HEK293 (cell line): ENCODE data around the gene MICALL1.

Source experiments
- CTCF ChIA-PET: fragments of 350-600 bp; formaldehyde crosslinking; extraction: SDS; loops from one replicate; lab custom pipeline; 2021; ENCODE audit warnings: antibody characterized with exemption; lab: Yijun Ruan, JAX
- POLR2A ChIA-PET: fragments of 300-600 bp; formaldehyde crosslinking; extraction: SDS; loops from one replicate; lab custom pipeline; 2020; ENCODE audit warnings: antibody characterized with exemption, inconsistent platforms; lab: Yijun Ruan, JAX
- H3K27ac ChIP-seq: fragments of 200-500 bp; sonication (Bioruptor generic); 2 replicates; pipeline ENCODE4 v1.5.1; 2014; ENCODE audit warnings: low read depth, low read length, control low read depth, inconsistent platforms; ENCODE audit errors: extremely low read depth
- H3K36me3 ChIP-seq, 2 experiments: fragments of 200-500 bp in 1 of 2; sonication (Bioruptor generic) in 1 of 2; 1 replicate in 1 of 2; 2 replicates in 1 of 2; pipeline ENCODE4 v1.5.1; 2014 to 2017; ENCODE audit warnings: inconsistent platforms in 2 of 2, low read length in 2 of 2; ENCODE audit not compliant: control insufficient read depth in 2 of 2, insufficient read depth in 1 of 2
- H3K4me1 ChIP-seq: fragments of 200-500 bp; sonication (Bioruptor generic); 2 replicates; pipeline ENCODE4 v1.5.1; 2014; ENCODE audit warnings: mild to moderate bottlenecking, low read length, inconsistent platforms; ENCODE audit not compliant: control insufficient read depth, insufficient read depth
- H3K4me3 ChIP-seq: 2 replicates; pipeline ENCODE4 v1.5.1; 2011; ENCODE audit warnings: low read depth, mild to moderate bottlenecking, control low read depth, low read length, moderate library complexity
- H3K9me3 ChIP-seq: fragments of 200-500 bp; sonication (Bioruptor generic); 2 replicates; pipeline ENCODE4 v1.5.1; 2014; ENCODE audit warnings: low read depth, low read length, inconsistent platforms; ENCODE audit not compliant: control insufficient read depth, insufficient read depth
- BCL11A ChIP-seq: fragments of 450-650 bp; formaldehyde crosslinking; IDR thresholded peaks from 2 replicates; pipeline ENCODE4 v1.5.1; 2016; ENCODE audit warnings: low read depth, missing biosample characterization, missing genetic modification characterization
- CTCF ChIP-seq: fragments of 450-650 bp; formaldehyde crosslinking; IDR thresholded peaks from 2 replicates; pipeline ENCODE4 v1.5.1; 2016; ENCODE audit warnings: missing biosample characterization, missing genetic modification characterization
- GLI2 ChIP-seq: fragments of 450-650 bp; formaldehyde crosslinking; IDR thresholded peaks from 2 replicates; pipeline ENCODE4; 2017; ENCODE audit warnings: missing biosample characterization, missing genetic modification characterization, low read depth, borderline replicate concordance
- HOXA7 ChIP-seq: sonication (generic); formaldehyde crosslinking; IDR thresholded peaks from 2 replicates; pipeline ENCODE4 v1.8.1; 2022; ENCODE audit warnings: missing genetic modification reagents, borderline replicate concordance
- PBX3 ChIP-seq: sonication (generic); formaldehyde crosslinking; IDR thresholded peaks from 2 replicates; pipeline ENCODE4 v1.8.1; 2022; ENCODE audit warnings: mild to moderate bottlenecking, moderate library complexity, missing genetic modification reagents
- PRDM2 ChIP-seq: fragments of 450-650 bp; formaldehyde crosslinking; IDR thresholded peaks from 2 replicates; pipeline ENCODE4 v1.5.1; 2016; ENCODE audit warnings: missing biosample characterization, missing genetic modification characterization, borderline replicate concordance
- YY2 ChIP-seq: fragments of 450-650 bp; formaldehyde crosslinking; IDR thresholded peaks from 2 replicates; pipeline ENCODE4 v1.5.1; 2016; ENCODE audit warnings: missing biosample characterization, missing genetic modification characterization
- ZBTB20 ChIP-seq: fragments of 450-650 bp; formaldehyde crosslinking; IDR thresholded peaks from 2 replicates; pipeline ENCODE4 v1.5.1; 2016; ENCODE audit warnings: missing biosample characterization, missing genetic modification characterization
- ZFP41 ChIP-seq: fragments of 450-650 bp; formaldehyde crosslinking; IDR thresholded peaks from 2 replicates; pipeline ENCODE4 v1.5.1; 2016; ENCODE audit warnings: missing biosample characterization, missing genetic modification characterization, borderline replicate concordance
- ZNF155 ChIP-seq: fragments of 450-650 bp; formaldehyde crosslinking; IDR thresholded peaks from 2 replicates; pipeline ENCODE4 v1.5.1; 2016; ENCODE audit warnings: missing biosample characterization, missing genetic modification characterization
- ZNF37A ChIP-seq: fragments of 450-650 bp; IDR thresholded peaks from 2 replicates; pipeline ENCODE4 v1.5.1; 2018; ENCODE audit warnings: missing biosample characterization, missing genetic modification characterization
- ZNF398 ChIP-seq: fragments of 450-650 bp; formaldehyde crosslinking; IDR thresholded peaks from 2 replicates; pipeline ENCODE4 v1.5.1; 2017; ENCODE audit warnings: missing biosample characterization, missing genetic modification characterization
- ZNF518A ChIP-seq: fragments of 450-650 bp; formaldehyde crosslinking; conservative IDR thresholded peaks from 2 replicates; pipeline ENCODE4 v1.5.1; 2016; ENCODE audit warnings: low read depth, missing biosample characterization, missing genetic modification characterization
- ZNF692 ChIP-seq: fragments of 450-650 bp; formaldehyde crosslinking; IDR thresholded peaks from 2 replicates; pipeline ENCODE4 v1.5.1; 2016; ENCODE audit warnings: missing biosample characterization, missing genetic modification characterization
- ZSCAN16 ChIP-seq: fragments of 450-650 bp; formaldehyde crosslinking; IDR thresholded peaks from 2 replicates; pipeline ENCODE4 v1.5.1; 2016; ENCODE audit warnings: missing biosample characterization, missing genetic modification characterization
- TF ChIP-seq, protein P1 (sequence below): fragments of 450-650 bp; formaldehyde crosslinking; optimal IDR thresholded peaks from 2 replicates; pipeline ENCODE3; 2016; ENCODE audit warnings: missing biosample characterization, mild to moderate bottlenecking, missing genetic modification characterization

MICALL1 gene

DNA sequence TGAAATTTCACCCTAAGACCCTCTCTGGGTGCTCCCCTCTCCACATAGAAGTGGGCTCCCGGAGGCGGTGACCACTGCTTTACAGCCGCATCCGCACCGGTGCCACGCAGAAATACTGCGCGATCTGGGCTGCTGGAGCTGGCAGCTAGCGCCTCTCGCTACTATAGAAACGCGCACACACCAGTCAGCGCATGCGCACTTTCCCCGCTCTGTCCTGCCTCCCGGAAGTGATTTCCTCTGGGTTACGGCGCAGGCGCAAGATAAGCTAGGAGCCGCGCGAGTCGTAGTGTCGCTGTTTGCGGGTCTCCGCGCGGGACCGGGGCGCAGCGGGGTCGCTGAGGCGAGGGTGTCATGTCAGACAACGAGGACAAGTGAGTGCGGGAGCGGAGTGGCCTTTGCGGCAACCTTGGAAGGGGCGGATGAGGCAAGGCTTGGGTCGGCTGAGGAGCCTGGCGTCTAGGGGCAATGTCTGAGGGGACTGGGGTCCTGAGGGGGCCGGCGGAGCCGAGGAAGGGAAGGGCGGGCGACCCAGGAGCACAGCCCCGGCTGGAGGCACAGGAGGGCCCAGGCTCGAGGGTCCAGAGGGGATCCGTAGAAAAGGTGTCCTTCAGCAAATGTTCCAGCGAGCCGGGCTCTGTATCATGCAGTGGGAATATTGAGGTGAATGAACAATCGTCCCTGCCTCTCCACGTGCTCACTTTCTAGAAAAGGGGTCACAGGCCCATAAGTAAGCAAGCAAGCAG is 47.5 kb downstream of the MICALL1 start, which contains the start of the genes C22orf23 and POLR2F:
Gene C22orf23 (minus strand): TSS at position 165 of the 743 bp plus-strand sequence. CDS start 452 bp downstream, outside the sequence.
Gene POLR2F (plus strand): TSS at position 263 of the 743 bp plus-strand sequence. CDS start 89 bp downstream, at position 352.
- Histone ChIP-seq H3K4me1 (0 out of 2 replicates have a peak, but pooled peaks cover 4% of the 10 kb centered on the region), H3K4me3 (peak within 1 kb of the TSS; percentile 99), H3K27ac (peak within 1 kb of the TSS; percentile 47; the same call in 1 of the 2 replicates), H3K36me3 (peaks cover 18 to 23% of the 10 kb centered on the region in 2 experiments; a peak in 2 of 3 replicates), H3K9me3 (no peaks in the 10 kb centered on the region)
- CTCF ChIA-PET: interaction anchor here (0.6 to 3.0 kb wide), 12 partner anchors 8 to 746 kb away, joined by 3 to 21 read pairs (median 5); no protein-coding TSS in a partner anchor
- POLR2A ChIA-PET: interaction anchor here (0.6 to 1.8 kb wide), 19 partner anchors 9 to 731 kb away, joined by 3 to 11 read pairs (median 3); partner anchors contain the start of genes ANKRD54, GCAT, GGA1 and LGALS1
- TF ChIP-seq ZBTB20 (tag by site-specific recombination): peak; percentile 41; the same call in 1 of the 2 replicates
- no peak for TF ChIP-seq BCL11A (tag by site-specific recombination)
- TF ChIP-seq GLI2 (tag by site-specific recombination): no peak
- no peak for TF ChIP-seq YY2 (tag by site-specific recombination)
- TF ChIP-seq ZNF518A: 0 out of 2 replicates have a peak, but pooled peaks have one; percentile 47
- 0 out of 2 replicates have a peak, but pooled peaks have one; percentile 23 for TF ChIP-seq ZSCAN16 (tag by site-specific recombination)
- TF ChIP-seq PRDM2 (tag by site-specific recombination): no peak
- 0 out of 2 replicates have a peak, but pooled peaks have one; percentile 52 for TF ChIP-seq PBX3
- TF ChIP-seq, protein P1, sequence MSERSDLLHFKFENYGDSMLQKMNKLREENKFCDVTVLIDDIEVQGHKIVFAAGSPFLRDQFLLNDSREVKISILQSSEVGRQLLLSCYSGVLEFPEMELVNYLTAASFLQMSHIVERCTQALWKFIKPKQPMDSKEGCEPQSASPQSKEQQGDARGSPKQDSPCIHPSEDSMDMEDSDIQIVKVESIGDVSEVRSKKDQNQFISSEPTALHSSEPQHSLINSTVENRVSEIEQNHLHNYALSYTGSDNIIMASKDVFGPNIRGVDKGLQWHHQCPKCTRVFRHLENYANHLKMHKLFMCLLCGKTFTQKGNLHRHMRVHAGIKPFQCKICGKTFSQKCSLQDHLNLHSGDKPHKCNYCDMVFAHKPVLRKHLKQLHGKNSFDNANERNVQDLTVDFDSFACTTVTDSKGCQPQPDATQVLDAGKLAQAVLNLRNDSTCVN: peak; percentile 95
- no peak for TF ChIP-seq ZNF155 (tag by site-specific recombination)
- TF ChIP-seq ZNF398 (tag by site-specific recombination): no peak
- no peak for TF ChIP-seq ZNF37A (tag by site-specific recombination)
- TF ChIP-seq ZFP41 (tag by site-specific recombination): no peak
- 0 out of 2 replicates have a peak, but pooled peaks have one; percentile 11 for TF ChIP-seq ZNF692 (tag by site-specific recombination)
- TF ChIP-seq HOXA7 (CRISPR knock-in tag): no peak
- TF ChIP-seq CTCF (tag by site-specific recombination): peak; percentile 74
